ENCODE results near the gene ACTR5. TPM values are rescaled to one million over a fixed set of nuclear protein-coding genes. Genes with fewer than 3 reads are reported as not detected.

The ACTR5 gene
- total RNA-seq (2021) (9.8 to 12.0 TPM (median 11.5 TPM) in 3 replicates), Bru-seq, nascent RNA (percentile 75 among the genes with signal in this experiment)
- long read RNA-seq, experiment 1, transcript ACTR5-201 (9 exons, 2,565 nt), result major isoform, 79 of 110 reads
- long read RNA-seq, experiment 1, partial matches to known transcripts, result 6 of 110 reads
- long read RNA-seq, experiment 1, other reads (novel, unspliced or antisense), result 25 of 110 reads
- long read RNA-seq, experiment 2, transcript ACTR5-201 (9 exons, 2,565 nt), result major isoform, 10 of 16 reads
- long read RNA-seq, experiment 2, partial matches to known transcripts, result 4 of 16 reads
- long read RNA-seq, experiment 2, other reads (novel, unspliced or antisense), result 2 of 16 reads
- long read RNA-seq, experiment 3, partial matches to known transcripts, result 2 of 4 reads
- long read RNA-seq, experiment 3, other reads (novel, unspliced or antisense), result 2 of 4 reads

DNA sequence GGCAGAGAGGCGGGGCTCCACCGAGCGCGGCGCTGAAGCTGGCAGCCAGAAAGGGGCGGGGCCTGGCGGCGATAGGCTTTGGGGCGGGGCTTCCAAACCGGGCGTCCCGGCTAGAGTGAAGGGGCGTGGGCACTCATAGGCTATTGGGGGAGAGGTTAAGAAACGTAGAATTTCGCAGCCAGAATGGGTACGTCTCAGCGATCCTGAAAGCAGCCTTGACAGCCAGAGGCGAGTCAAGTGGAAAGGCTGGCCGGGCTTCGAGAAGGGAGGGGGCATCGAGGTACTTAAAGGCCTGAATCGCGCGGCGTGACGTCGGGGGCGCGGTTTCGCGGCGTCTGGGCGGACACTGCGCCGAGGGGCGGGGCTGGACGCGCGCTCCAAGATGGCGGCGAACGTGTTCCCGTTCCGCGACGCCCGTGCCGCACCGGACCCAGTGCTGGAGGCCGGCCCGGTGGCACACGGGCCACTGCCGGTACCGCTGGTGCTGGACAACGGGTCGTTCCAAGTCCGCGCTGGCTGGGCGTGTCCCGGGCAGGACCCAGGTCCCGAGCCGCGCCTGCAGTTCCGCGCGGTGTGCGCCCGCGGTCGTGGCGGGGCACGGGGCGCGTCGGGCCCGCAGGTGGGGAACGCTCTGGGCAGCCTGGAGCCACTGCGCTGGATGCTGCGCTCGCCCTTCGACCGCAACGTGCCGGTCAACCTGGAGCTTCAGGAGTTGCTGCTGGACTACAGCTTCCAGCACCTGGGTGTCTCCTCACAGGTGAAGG lies at the start of gene ACTR5:
ACTR5 (plus strand) TSS at position 364 of the 764 bp plus-strand sequence; CDS start at position 383, 19 bp downstream.
- peak within 1 kb of the TSS; percentile 99 for H3K27ac Mint-ChIP-seq
- peak; percentile 94 for ATAC-seq
- H3K9me3 Mint-ChIP-seq, result no peaks in the 10 kb centered on the region
- peak within 1 kb of the TSS; percentile 96 for H3K4me3 Mint-ChIP-seq
- ChIA-PET CTCF (interaction anchor here (0.7 to 7.4 kb wide), 12 partner anchors 17 to 411 kb away, joined by 3 to 127 read pairs (median 8); partner anchors contain the start of genes PPP1R16B and SLC32A1), POLR2A (interaction anchor here (0.8 to 1.8 kb wide), 5 partner anchors 12 to 47 kb away, joined by 3 to 6 read pairs (median 5); partner anchors contain the start of gene SLC32A1)
- DNase-seq (ENCODE audit: low spot score), result peak; percentile 97
- peaks cover 32% of the 10 kb centered on the region for H3K27me3 Mint-ChIP-seq (ENCODE audit: low read depth)
- peaks cover 6% of the 10 kb centered on the region for H3K36me3 Mint-ChIP-seq
- peaks cover 20% of the 10 kb centered on the region for H3K4me1 Mint-ChIP-seq
- peak; percentile 35; the same call in 1 of the 2 replicates for TF ChIP-seq ETV6 (CRISPR knock-in tag; IDR thresholded peaks at IDR 0.05)
- TF ChIP-seq GRHL2 (CRISPR knock-in tag; IDR thresholded peaks at IDR 0.05; ENCODE audit: insufficient replicate concordance, severe bottlenecking), result no peak
- no peak for TF ChIP-seq MXD4 (CRISPR knock-in tag; IDR thresholded peaks at IDR 0.05; ENCODE audit: borderline replicate concordance)
- no peak for TF ChIP-seq ZNF317 (CRISPR knock-in tag; IDR thresholded peaks at IDR 0.05; ENCODE audit: borderline replicate concordance, low read depth)
- TF ChIP-seq, protein P1, sequence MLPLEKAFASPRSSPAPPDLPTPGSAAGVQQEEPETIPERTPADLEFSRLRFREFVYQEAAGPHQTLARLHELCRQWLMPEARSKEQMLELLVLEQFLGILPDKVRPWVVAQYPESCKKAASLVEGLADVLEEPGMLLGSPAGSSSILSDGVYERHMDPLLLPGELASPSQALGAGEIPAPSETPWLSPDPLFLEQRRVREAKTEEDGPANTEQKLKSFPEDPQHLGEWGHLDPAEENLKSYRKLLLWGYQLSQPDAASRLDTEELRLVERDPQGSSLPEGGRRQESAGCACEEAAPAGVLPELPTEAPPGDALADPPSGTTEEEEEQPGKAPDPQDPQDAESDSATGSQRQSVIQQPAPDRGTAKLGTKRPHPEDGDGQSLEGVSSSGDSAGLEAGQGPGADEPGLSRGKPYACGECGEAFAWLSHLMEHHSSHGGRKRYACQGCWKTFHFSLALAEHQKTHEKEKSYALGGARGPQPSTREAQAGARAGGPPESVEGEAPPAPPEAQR (CRISPR knock-in tag; IDR thresholded peaks at IDR 0.05), result no peak
- TF ChIP-seq, protein P2, sequence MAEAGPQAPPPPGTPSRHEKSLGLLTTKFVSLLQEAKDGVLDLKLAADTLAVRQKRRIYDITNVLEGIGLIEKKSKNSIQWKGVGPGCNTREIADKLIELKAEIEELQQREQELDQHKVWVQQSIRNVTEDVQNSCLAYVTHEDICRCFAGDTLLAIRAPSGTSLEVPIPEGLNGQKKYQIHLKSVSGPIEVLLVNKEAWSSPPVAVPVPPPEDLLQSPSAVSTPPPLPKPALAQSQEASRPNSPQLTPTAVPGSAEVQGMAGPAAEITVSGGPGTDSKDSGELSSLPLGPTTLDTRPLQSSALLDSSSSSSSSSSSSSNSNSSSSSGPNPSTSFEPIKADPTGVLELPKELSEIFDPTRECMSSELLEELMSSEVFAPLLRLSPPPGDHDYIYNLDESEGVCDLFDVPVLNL (CRISPR knock-in tag; IDR thresholded peaks at IDR 0.05; ENCODE audit: borderline replicate concordance, low read depth), result peak; percentile 59; the same call in 1 of the 2 replicates
- TF ChIP-seq TEAD4 (CRISPR knock-in tag; IDR thresholded peaks at IDR 0.05), result no peak
- TF ChIP-seq, protein P3, sequence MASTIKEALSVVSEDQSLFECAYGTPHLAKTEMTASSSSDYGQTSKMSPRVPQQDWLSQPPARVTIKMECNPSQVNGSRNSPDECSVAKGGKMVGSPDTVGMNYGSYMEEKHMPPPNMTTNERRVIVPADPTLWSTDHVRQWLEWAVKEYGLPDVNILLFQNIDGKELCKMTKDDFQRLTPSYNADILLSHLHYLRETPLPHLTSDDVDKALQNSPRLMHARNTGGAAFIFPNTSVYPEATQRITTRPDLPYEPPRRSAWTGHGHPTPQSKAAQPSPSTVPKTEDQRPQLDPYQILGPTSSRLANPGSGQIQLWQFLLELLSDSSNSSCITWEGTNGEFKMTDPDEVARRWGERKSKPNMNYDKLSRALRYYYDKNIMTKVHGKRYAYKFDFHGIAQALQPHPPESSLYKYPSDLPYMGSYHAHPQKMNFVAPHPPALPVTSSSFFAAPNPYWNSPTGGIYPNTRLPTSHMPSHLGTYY (CRISPR knock-in tag; IDR thresholded peaks at IDR 0.05), result no peak
- TF ChIP-seq SP1 (CRISPR knock-in tag; conservative IDR thresholded peaks at IDR 0.05), result peak; percentile 97
- no peak for TF ChIP-seq OVOL2 (CRISPR knock-in tag; IDR thresholded peaks at IDR 0.05; ENCODE audit: borderline replicate concordance)
- TF ChIP-seq ZNF671 (CRISPR knock-in tag; IDR thresholded peaks at IDR 0.05), result no peak
- TF ChIP-seq, protein P4, sequence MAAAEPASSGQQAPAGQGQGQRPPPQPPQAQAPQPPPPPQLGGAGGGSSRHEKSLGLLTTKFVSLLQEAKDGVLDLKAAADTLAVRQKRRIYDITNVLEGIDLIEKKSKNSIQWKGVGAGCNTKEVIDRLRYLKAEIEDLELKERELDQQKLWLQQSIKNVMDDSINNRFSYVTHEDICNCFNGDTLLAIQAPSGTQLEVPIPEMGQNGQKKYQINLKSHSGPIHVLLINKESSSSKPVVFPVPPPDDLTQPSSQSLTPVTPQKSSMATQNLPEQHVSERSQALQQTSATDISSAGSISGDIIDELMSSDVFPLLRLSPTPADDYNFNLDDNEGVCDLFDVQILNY (CRISPR knock-in tag; IDR thresholded peaks at IDR 0.05), result peak; percentile 31
- no peak for TF ChIP-seq JAZF1 (CRISPR knock-in tag; IDR thresholded peaks at IDR 0.05)
- TF ChIP-seq HMGA2 (CRISPR knock-in tag; IDR thresholded peaks at IDR 0.05), result no peak
- TF ChIP-seq ELF4 (CRISPR knock-in tag; IDR thresholded peaks at IDR 0.05; ENCODE audit: low read depth), result no peak
- peak; percentile 82; the same call in 1 of the 2 replicates for TF ChIP-seq RELA (CRISPR knock-in tag; IDR thresholded peaks at IDR 0.05; ENCODE audit: borderline replicate concordance)
- TF ChIP-seq, protein P5, sequence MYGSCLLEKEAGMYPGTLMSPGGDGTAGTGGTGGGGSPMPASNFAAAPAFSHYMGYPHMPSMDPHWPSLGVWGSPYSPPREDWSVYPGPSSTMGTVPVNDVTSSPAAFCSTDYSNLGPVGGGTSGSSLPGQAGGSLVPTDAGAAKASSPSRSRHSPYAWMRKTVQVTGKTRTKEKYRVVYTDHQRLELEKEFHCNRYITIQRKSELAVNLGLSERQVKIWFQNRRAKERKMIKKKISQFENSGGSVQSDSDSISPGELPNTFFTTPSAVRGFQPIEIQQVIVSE (CRISPR knock-in tag; IDR thresholded peaks at IDR 0.05; ENCODE audit: borderline replicate concordance), result no peak
- TF ChIP-seq, protein P6, sequence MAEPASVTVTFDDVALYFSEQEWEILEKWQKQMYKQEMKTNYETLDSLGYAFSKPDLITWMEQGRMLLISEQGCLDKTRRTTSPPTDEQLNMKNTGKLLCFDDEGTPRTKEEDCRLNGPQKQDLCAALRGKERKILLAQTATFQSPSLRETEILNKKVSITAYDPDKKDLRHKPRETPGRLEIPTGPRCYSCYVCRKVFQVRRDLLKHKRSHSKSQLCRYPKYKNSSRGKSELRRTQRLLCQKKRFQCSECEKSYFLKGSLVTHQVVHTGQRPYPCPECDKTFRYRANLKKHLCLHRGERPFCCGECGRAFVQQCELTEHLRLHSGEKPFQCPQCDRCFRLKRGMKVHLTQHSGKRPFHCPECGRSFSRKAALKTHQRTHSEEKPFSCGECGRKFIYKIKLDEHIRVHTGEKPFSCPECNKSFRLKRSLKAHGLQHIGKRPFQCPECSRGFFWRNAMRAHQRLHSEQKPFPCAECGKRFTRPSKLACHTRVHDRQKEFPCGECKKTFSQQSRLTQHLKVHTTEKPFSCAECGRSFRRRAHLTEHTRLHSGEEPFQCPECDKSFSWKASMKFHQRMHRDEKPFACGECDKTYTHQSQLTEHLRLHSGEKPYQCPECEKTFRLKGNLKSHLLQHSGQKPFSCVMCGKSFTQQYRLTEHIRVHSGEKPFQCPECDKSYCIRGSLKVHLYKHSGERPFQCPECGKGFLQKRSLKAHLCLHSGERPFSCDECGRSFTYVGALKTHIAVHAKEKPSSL (CRISPR knock-in tag; conservative IDR thresholded peaks at IDR 0.05), result no peak
- TF ChIP-seq, protein P7, sequence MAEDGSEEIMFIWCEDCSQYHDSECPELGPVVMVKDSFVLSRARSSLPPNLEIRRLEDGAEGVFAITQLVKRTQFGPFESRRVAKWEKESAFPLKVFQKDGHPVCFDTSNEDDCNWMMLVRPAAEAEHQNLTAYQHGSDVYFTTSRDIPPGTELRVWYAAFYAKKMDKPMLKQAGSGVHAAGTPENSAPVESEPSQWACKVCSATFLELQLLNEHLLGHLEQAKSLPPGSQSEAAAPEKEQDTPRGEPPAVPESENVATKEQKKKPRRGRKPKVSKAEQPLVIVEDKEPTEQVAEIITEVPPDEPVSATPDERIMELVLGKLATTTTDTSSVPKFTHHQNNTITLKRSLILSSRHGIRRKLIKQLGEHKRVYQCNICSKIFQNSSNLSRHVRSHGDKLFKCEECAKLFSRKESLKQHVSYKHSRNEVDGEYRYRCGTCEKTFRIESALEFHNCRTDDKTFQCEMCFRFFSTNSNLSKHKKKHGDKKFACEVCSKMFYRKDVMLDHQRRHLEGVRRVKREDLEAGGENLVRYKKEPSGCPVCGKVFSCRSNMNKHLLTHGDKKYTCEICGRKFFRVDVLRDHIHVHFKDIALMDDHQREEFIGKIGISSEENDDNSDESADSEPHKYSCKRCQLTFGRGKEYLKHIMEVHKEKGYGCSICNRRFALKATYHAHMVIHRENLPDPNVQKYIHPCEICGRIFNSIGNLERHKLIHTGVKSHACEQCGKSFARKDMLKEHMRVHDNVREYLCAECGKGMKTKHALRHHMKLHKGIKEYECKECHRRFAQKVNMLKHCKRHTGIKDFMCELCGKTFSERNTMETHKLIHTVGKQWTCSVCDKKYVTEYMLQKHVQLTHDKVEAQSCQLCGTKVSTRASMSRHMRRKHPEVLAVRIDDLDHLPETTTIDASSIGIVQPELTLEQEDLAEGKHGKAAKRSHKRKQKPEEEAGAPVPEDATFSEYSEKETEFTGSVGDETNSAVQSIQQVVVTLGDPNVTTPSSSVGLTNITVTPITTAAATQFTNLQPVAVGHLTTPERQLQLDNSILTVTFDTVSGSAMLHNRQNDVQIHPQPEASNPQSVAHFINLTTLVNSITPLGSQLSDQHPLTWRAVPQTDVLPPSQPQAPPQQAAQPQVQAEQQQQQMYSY (CRISPR knock-in tag; IDR thresholded peaks at IDR 0.05), result no peak
- TF ChIP-seq, protein P8, sequence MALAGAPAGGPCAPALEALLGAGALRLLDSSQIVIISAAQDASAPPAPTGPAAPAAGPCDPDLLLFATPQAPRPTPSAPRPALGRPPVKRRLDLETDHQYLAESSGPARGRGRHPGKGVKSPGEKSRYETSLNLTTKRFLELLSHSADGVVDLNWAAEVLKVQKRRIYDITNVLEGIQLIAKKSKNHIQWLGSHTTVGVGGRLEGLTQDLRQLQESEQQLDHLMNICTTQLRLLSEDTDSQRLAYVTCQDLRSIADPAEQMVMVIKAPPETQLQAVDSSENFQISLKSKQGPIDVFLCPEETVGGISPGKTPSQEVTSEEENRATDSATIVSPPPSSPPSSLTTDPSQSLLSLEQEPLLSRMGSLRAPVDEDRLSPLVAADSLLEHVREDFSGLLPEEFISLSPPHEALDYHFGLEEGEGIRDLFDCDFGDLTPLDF (CRISPR knock-in tag; IDR thresholded peaks at IDR 0.05), result peak; percentile 68; the same call in 1 of the 2 replicates
- TF ChIP-seq, protein P9, sequence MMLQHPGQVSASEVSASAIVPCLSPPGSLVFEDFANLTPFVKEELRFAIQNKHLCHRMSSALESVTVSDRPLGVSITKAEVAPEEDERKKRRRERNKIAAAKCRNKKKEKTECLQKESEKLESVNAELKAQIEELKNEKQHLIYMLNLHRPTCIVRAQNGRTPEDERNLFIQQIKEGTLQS (CRISPR knock-in tag; conservative IDR thresholded peaks at IDR 0.05), result no peak
